Endothelial cell of umbilical vein (primary cell): Measurements from ENCODE around the gene MINPP1.

Experiments
- CTCF ChIP-seq, 2 donors: IDR thresholded peaks; 1 replicate in 1 of 2; 2 replicates in 1 of 2; pipeline ENCODE4 v1.5.1; 2011; ENCODE audit warnings: low read length in 2 of 2, mild to moderate bottlenecking in 2 of 2, moderate library complexity in 2 of 2, control low read depth in 1 of 2, inconsistent platforms in 1 of 2, low read depth in 1 of 2; ENCODE audit not compliant: insufficient read depth in 1 of 2; ENCODE audit errors: extremely low read depth in 1 of 2
- EZH2 ChIP-seq: IDR thresholded peaks from 2 replicates; pipeline ENCODE4 v1.6.1; 2012; ENCODE audit warnings: borderline replicate concordance, low read depth, mild to moderate bottlenecking, moderate library complexity, low read length, inconsistent platforms; ENCODE audit not compliant: severe bottlenecking
- FOS ChIP-seq: IDR thresholded peaks from 2 replicates; pipeline ENCODE4 v1.6.1; 2011; ENCODE audit warnings: mild to moderate bottlenecking, low read length, moderate library complexity, borderline replicate concordance; ENCODE audit not compliant: insufficient read depth
- MYC ChIP-seq: IDR thresholded peaks from one replicate; pipeline ENCODE4 v1.6.1; 2011; ENCODE audit warnings: mild to moderate bottlenecking, low read depth, low read length
- POLR2A ChIP-seq: IDR thresholded peaks from 2 replicates; pipeline ENCODE4 v1.6.1; 2012; ENCODE audit warnings: low read depth, mild to moderate bottlenecking, control low read depth, low read length
- POLR2AphosphoS5 ChIP-seq: IDR thresholded peaks from 2 replicates; pipeline ENCODE4 v1.6.1; 2012; ENCODE audit warnings: low read depth, mild to moderate bottlenecking, control low read depth, low read length, moderate library complexity; ENCODE audit not compliant: insufficient read depth

DNA sequence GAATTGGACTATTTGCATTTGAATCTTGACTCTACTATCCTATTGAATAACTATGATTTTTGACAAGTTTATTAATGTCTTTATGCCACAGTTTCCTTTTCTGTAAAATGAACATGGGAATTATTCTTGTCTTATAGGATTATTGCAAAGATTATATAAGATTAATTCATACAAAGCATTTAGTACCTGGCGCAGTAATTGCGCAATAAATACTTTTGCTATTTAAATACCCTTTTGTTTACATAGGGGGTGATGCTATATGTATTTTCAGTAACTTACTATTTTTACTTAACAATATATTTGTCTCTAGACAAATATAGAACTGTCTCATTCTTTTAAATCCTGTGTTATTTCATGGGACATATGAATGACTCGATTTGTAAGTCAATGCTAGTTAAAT lies 5.3 kb downstream of the MINPP1 start:
- TF ChIP-seq POLR2AphosphoS5: no peak
- no peak for TF ChIP-seq POLR2A
- TF ChIP-seq FOS: no peak
- TF ChIP-seq CTCF (IDR thresholded peaks at IDR 0.05; ENCODE audit: extremely low read depth in 1 of 2, insufficient read depth in 1 of 2, low read depth in 1 of 2, low read length in 2 of 2): no peak
- no peak for TF ChIP-seq EZH2
- TF ChIP-seq MYC: no peak
